MM.1S (cell line): ENCODE measurements around the gene KCNJ16.

Experiments used
- DNase-seq: peaks from one replicate; pipeline ENCODE4 v3.0.0-alpha.2; 2015
- H2AFZ ChIP-seq: fragments of 300-600 bp; sonication (generic); 2 replicates; pipeline ENCODE4 v1.6.0; 2016; ENCODE audit warnings: antibody characterized with exemption, low read length
- H3F3A ChIP-seq: fragments of 300-600 bp; sonication (generic); 2 replicates; pipeline ENCODE4 v1.6.1; 2016; ENCODE audit warnings: mild to moderate bottlenecking, antibody characterized with exemption, low read length, moderate library complexity, mixed read lengths; ENCODE audit not compliant: insufficient read depth
- H3K27ac ChIP-seq: fragments of 300-600 bp; sonication (generic); 2 replicates; pipeline ENCODE4 v1.5.1; 2016; ENCODE audit warnings: mild to moderate bottlenecking, low read length
- H3K27me3 ChIP-seq: fragments of 300-600 bp; sonication (generic); replicated peaks from 2 replicates; pipeline ENCODE4 v1.6.0; 2016; ENCODE audit warnings: low read length; ENCODE audit not compliant: insufficient read depth
- H3K36me3 ChIP-seq: fragments of 300-600 bp; sonication (generic); replicated peaks from 2 replicates; pipeline ENCODE4 v1.6.1; 2016; ENCODE audit warnings: mild to moderate bottlenecking, low read length, mixed read lengths; ENCODE audit not compliant: insufficient read depth
- H3K4me1 ChIP-seq: fragments of 300-600 bp; sonication (generic); 2 replicates; pipeline ENCODE4 v1.6.1; 2016; ENCODE audit warnings: low read length, mixed read lengths
- H3K4me2 ChIP-seq: fragments of 300-600 bp; sonication (generic); 2 replicates; pipeline ENCODE4 v1.6.0; 2016; ENCODE audit warnings: low read depth, low read length
- H3K4me3 ChIP-seq: fragments of 300-600 bp; sonication (generic); 2 replicates; pipeline ENCODE4 v1.5.1; 2016; ENCODE audit warnings: low read length, mixed read lengths
- H3K79me2 ChIP-seq: fragments of 300-600 bp; sonication (generic); 2 replicates; pipeline ENCODE4 v1.6.1; 2016; ENCODE audit warnings: mixed run types, low read length, mixed read lengths
- H3K9ac ChIP-seq: fragments of 300-600 bp; sonication (generic); 2 replicates; pipeline ENCODE4 v1.6.1; 2016; ENCODE audit warnings: low read length, mixed read lengths
- H3K9me2 ChIP-seq: fragments of 300-600 bp; sonication (generic); replicated peaks from 2 replicates; pipeline ENCODE4 v1.6.1; 2016; ENCODE audit warnings: mild to moderate bottlenecking, low read length, mixed read lengths; ENCODE audit not compliant: insufficient read depth
- H3K9me3 ChIP-seq: fragments of 300-600 bp; sonication (generic); replicated peaks from 2 replicates; pipeline ENCODE4 v1.6.1; 2016; ENCODE audit warnings: mild to moderate bottlenecking, low read length, mixed read lengths; ENCODE audit not compliant: insufficient read depth
- H4K20me1 ChIP-seq: fragments of 300-600 bp; sonication (generic); 2 replicates; pipeline ENCODE4 v1.6.1; 2016; ENCODE audit warnings: mild to moderate bottlenecking, low read length, moderate library complexity, mixed read lengths; ENCODE audit not compliant: insufficient read depth
- EZH2 ChIP-seq: fragments of 300-600 bp; sonication (generic); optimal IDR thresholded peaks from 2 replicates; pipeline ENCODE3; 2017; ENCODE audit warnings: low read depth, mild to moderate bottlenecking, antibody characterized with exemption, low read length, mixed read lengths
- EZH2phosphoT487 ChIP-seq: fragments of 300-600 bp; sonication (generic); IDR thresholded peaks from 2 replicates; pipeline ENCODE4 v1.6.1; 2018; ENCODE audit warnings: antibody characterized with exemption, low read length
- TF ChIP-seq, protein P1 (sequence below): fragments of 300-600 bp; sonication (generic); IDR thresholded peaks from 2 replicates; pipeline ENCODE4 v1.5.1; 2016; ENCODE audit warnings: antibody characterized with exemption, low read length, mixed read lengths

KCNJ16 gene

GRCh38 chr17:70060415-70060814, 14.6 kb upstream of the KCNJ16 start:
- no peaks in the 10 kb centered on the region for H3K79me2 ChIP-seq
- no peaks in the 10 kb centered on the region for H3K9me2 ChIP-seq
- no peak for TF ChIP-seq EZH2phosphoT487
- no peaks in the 10 kb centered on the region for H3F3A ChIP-seq
- no peak overlapping the region for H3K27ac ChIP-seq
- no peaks in the 10 kb centered on the region for H4K20me1 ChIP-seq
- no peaks in the 10 kb centered on the region for H3K36me3 ChIP-seq
- H3K27me3 ChIP-seq = no peaks in the 10 kb centered on the region
- H3K4me3 ChIP-seq = no peak overlapping the region
- no peak overlapping the region for H3K9ac ChIP-seq
- no peaks in the 10 kb centered on the region for H3K4me1 ChIP-seq
- DNase-seq = no peak
- no peaks in the 10 kb centered on the region for H3K9me3 ChIP-seq
- no peak overlapping the region for H3K4me2 ChIP-seq
- no peak overlapping the region for H2AFZ ChIP-seq

DNA sequence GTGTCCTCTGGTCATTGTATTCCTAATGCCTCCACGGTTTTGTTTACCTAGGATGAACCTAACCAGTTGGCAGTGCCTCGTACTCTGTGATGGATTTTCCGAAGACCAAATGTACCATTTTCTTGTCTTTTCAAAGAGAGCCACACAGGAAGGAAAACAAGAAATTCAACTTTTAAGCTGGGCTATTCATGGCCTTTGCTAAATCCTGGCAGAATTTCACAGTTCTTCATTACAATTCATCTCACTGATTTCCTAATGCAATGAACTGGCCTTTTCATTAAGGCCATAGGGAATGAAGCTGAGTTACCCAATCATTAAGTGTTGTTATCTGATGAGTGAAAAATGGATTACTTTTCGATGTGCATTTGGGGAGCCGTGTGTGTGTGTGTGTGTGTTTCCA, 7.9 kb upstream of the KCNJ16 start:
- H3K9me3 ChIP-seq = no peaks in the 10 kb centered on the region; the same call in 1 of the 2 replicates
- H3K9ac ChIP-seq = no peak overlapping the region
- H3K27me3 ChIP-seq = no peaks in the 10 kb centered on the region
- no peak overlapping the region for H3K27ac ChIP-seq
- H3K4me1 ChIP-seq = no peaks in the 10 kb centered on the region
- no peaks in the 10 kb centered on the region for H4K20me1 ChIP-seq
- H3K4me3 ChIP-seq = no peak overlapping the region
- no peaks in the 10 kb centered on the region for H3K79me2 ChIP-seq
- DNase-seq = no peak
- H3F3A ChIP-seq = no peaks in the 10 kb centered on the region
- TF ChIP-seq EZH2 (no peak), EZH2phosphoT487 (no peak)
- TF ChIP-seq, protein P1, sequence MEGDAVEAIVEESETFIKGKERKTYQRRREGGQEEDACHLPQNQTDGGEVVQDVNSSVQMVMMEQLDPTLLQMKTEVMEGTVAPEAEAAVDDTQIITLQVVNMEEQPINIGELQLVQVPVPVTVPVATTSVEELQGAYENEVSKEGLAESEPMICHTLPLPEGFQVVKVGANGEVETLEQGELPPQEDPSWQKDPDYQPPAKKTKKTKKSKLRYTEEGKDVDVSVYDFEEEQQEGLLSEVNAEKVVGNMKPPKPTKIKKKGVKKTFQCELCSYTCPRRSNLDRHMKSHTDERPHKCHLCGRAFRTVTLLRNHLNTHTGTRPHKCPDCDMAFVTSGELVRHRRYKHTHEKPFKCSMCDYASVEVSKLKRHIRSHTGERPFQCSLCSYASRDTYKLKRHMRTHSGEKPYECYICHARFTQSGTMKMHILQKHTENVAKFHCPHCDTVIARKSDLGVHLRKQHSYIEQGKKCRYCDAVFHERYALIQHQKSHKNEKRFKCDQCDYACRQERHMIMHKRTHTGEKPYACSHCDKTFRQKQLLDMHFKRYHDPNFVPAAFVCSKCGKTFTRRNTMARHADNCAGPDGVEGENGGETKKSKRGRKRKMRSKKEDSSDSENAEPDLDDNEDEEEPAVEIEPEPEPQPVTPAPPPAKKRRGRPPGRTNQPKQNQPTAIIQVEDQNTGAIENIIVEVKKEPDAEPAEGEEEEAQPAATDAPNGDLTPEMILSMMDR = no peak
- no peak overlapping the region for H3K4me2 ChIP-seq
- H3K9me2 ChIP-seq = no peaks in the 10 kb centered on the region
- no peaks in the 10 kb centered on the region for H3K36me3 ChIP-seq
- H2AFZ ChIP-seq = no peak overlapping the region

DNA sequence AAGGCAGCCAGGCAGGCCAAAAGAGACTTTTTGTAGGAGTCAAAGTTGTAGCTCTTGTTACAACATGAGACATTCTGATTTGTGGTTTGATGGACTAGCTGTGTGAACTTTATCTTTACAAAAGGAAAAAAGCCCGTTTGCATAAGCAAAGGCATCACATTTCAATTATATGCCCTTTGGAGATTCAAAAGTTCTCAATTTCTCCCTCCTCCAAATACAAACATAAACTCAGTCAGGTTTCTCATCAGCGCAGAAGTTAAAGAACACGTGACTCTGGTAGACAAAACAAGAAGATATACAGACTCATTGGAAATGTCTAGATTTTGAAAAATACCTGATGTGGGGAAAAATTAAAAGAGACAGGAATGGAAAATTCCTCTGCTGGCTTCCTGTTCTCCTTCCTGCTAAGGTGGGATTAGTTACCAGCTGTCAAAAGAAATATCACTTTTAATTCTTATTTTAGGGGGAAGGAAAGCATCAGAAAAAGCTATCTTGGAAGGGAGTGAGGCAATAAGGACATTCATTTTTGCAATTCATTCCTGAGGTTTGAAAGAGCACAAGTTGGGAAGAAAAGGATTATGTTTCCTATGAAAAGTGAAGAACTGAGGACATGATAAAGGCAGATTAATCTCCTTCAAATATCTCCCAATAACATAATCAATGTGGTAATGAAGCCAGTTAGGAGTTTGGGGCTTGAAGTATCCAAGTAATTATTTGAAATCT, 4.6 kb upstream of the KCNJ16 start:
- TF ChIP-seq, protein P1 = no peak
- no peak for TF ChIP-seq EZH2
- no peak for TF ChIP-seq EZH2phosphoT487
- DNase-seq = no peak
- no peaks in the 10 kb centered on the region for H3F3A ChIP-seq
- H4K20me1 ChIP-seq = no peaks in the 10 kb centered on the region
- no peak overlapping the region for H3K4me3 ChIP-seq
- no peak overlapping the region for H3K9ac ChIP-seq
- H3K27ac ChIP-seq = no peak overlapping the region
- no peaks in the 10 kb centered on the region for H3K79me2 ChIP-seq
- H3K36me3 ChIP-seq = no peaks in the 10 kb centered on the region
- H3K4me1 ChIP-seq = no peaks in the 10 kb centered on the region
- H3K9me3 ChIP-seq = no peaks in the 10 kb centered on the region; the same call in 1 of the 2 replicates
- H3K4me2 ChIP-seq = no peak overlapping the region
- H3K9me2 ChIP-seq = no peaks in the 10 kb centered on the region
- H2AFZ ChIP-seq = no peak overlapping the region
- H3K27me3 ChIP-seq = no peaks in the 10 kb centered on the region

- no peak overlapping the region for H3K4me2 ChIP-seq
- no peak overlapping the region for H3K4me3 ChIP-seq
- H3K9ac ChIP-seq = no peak overlapping the region
- no peaks in the 10 kb centered on the region for H3K4me1 ChIP-seq
- H3F3A ChIP-seq = no peaks in the 10 kb centered on the region
- no peaks in the 10 kb centered on the region for H4K20me1 ChIP-seq
- H3K27me3 ChIP-seq = no peaks in the 10 kb centered on the region
- H3K79me2 ChIP-seq = no peaks in the 10 kb centered on the region
- TF ChIP-seq EZH2phosphoT487 = no peak
- TF ChIP-seq, protein P1 = no peak
- no peak for TF ChIP-seq EZH2
- no peaks in the 10 kb centered on the region for H3K36me3 ChIP-seq
- H3K9me3 ChIP-seq = no peaks in the 10 kb centered on the region; the same call in 1 of the 2 replicates
- H2AFZ ChIP-seq = no peak overlapping the region
- H3K9me2 ChIP-seq = no peaks in the 10 kb centered on the region
- no peak for DNase-seq
- H3K27ac ChIP-seq = no peak overlapping the region
Measured at GRCh38 chr17:70071127-70071526, 3.9 kb upstream of the KCNJ16 start.
